ENCODE data around the gene ROPN1B. TPM values are rescaled to one million over a fixed set of nuclear protein-coding genes. Genes with fewer than 3 reads are reported as not detected.

The ROPN1B gene
- total RNA-seq, 2 experiments from 2014 or later, result not detected

DNA sequence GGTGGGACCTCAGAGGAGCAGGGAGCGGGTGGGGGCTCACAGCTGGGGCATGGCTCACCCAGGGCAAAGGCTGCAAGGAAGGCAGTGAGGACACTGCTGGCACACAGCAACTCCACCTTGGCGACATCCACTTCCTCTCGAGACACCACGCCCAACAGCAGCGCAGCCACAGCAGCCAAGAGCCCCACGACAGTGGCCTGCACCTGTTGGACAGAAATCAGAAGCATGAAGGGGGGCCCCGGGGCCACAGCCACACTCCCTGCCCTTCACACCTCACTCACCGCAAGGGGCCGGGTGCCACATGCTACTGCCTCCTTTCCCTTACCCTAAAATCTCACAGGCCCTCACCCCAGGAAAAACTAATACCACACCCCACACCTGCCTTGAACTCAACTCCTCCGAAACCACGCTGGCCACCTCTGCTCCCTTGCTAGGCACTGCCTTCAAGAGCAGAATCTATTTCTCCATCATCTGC is 57.3 kb downstream of the ROPN1B start:
- no peaks in the 10 kb centered on the region for H3K4me1 Mint-ChIP-seq
- H3K4me3 Mint-ChIP-seq, result no peak overlapping the region
- DNase-seq, result no peak
- no peaks in the 10 kb centered on the region for H3K27me3 Mint-ChIP-seq
- peaks cover 14% of the 10 kb centered on the region for H3K9me3 Mint-ChIP-seq
- no peak overlapping the region for H3K27ac Mint-ChIP-seq
- peaks cover 34% of the 10 kb centered on the region for H3K36me3 Mint-ChIP-seq

GRCh38 chr3:126026761-126027160 is 57.8 kb downstream of the ROPN1B start:
- H3K27ac Mint-ChIP-seq, result no peak overlapping the region
- no peaks in the 10 kb centered on the region for H3K27me3 Mint-ChIP-seq

GRCh38 chr3:126028096-126028495 is 59.1 kb downstream of the ROPN1B start:
- no peak for DNase-seq
- peaks cover 45% of the 10 kb centered on the region for H3K36me3 Mint-ChIP-seq
- H3K9me3 Mint-ChIP-seq, result peaks cover 14% of the 10 kb centered on the region
- no peaks in the 10 kb centered on the region for H3K4me1 Mint-ChIP-seq
- no peak overlapping the region for H3K4me3 Mint-ChIP-seq
- H3K27me3 Mint-ChIP-seq, result no peaks in the 10 kb centered on the region
- H3K27ac Mint-ChIP-seq, result no peak overlapping the region

More at GRCh38 chr3:126026761-126027160, 57.8 kb downstream of the ROPN1B start:
- no peak overlapping the region for H3K4me3 Mint-ChIP-seq
- no peaks in the 10 kb centered on the region for H3K4me1 Mint-ChIP-seq
- H3K36me3 Mint-ChIP-seq, result peaks cover 38% of the 10 kb centered on the region
- DNase-seq, result no peak
- H3K9me3 Mint-ChIP-seq, result peaks cover 14% of the 10 kb centered on the region

- Mint-ChIP-seq H3K4me3 (no peak overlapping the region), H3K9me3 (peaks cover 14% of the 10 kb centered on the region), H3K4me1 (no peaks in the 10 kb centered on the region), H3K27ac (no peak overlapping the region), H3K36me3 (peaks cover 46% of the 10 kb centered on the region), H3K27me3 (no peaks in the 10 kb centered on the region)
- no peak for DNase-seq
Observed at GRCh38 chr3:126029241-126029640, 60.3 kb downstream of the ROPN1B start.

GRCh38 chr3:126030455-126030854 is 61.5 kb downstream of the ROPN1B start:
- peaks cover 2% of the 10 kb centered on the region for H3K4me1 Mint-ChIP-seq
- peaks cover 14% of the 10 kb centered on the region for H3K9me3 Mint-ChIP-seq
- H3K27me3 Mint-ChIP-seq, result no peaks in the 10 kb centered on the region
- H3K27ac Mint-ChIP-seq, result no peak overlapping the region
- peaks cover 49% of the 10 kb centered on the region for H3K36me3 Mint-ChIP-seq
- no peak overlapping the region for H3K4me3 Mint-ChIP-seq
- no peak for DNase-seq

- no peak overlapping the region for H3K4me3 Mint-ChIP-seq
- DNase-seq, result no peak
- H3K36me3 Mint-ChIP-seq, result peaks cover 40% of the 10 kb centered on the region
- peaks cover 14% of the 10 kb centered on the region for H3K9me3 Mint-ChIP-seq
- peaks cover 2% of the 10 kb centered on the region for H3K4me1 Mint-ChIP-seq
- H3K27ac Mint-ChIP-seq, result no peak overlapping the region
- H3K27me3 Mint-ChIP-seq, result no peaks in the 10 kb centered on the region
Observed at GRCh38 chr3:126031981-126032471, 63.0 kb downstream of the ROPN1B start.

Other genes starting within 250 kb of the ROPN1B start
- 10 to 100 TPM; 26.6 to 30.7 TPM for gene SLC41A3, start 114.9 kb downstream of the ROPN1B start, total RNA-seq
- not detected for gene ALDH1L1, start 211.4 kb downstream of the ROPN1B start, total RNA-seq

Data from activated naive CD8-positive, alpha-beta T cell treated with anti-CD3 and anti-CD28 coated beads for 36 hours (primary cell).